ENCODE results near the gene SEC14L2.

DNA sequence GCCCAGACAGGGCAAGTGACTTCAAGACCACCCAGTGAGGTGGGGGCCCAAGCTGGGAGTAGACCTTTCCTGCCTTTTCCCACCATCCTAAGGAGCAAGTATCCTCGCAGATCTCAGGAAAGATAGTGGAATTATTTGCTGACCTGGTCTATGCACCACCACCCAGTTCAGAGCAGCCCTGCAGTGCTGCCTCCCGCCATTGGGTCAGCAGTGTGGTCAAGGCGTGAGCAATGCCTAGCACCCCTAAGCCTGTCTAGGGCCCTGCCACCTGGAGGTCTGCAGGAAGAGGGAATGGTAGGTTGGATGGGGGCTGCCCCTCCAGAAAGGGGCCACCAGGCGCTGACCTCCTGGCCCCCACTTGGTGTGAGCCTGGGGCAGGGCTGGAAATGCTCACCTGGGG, 35.3 kb downstream of the SEC14L2 start:
- TF ChIP-seq CTCF (IDR thresholded peaks at IDR 0.05 in 4 of 5, conservative IDR thresholded peaks at IDR 0.05 in 1 of 5) = no peak
- TF ChIP-seq POLR2A (IDR thresholded peaks at IDR 0.05) = no peak
